ENCODE measurements around the gene SYNPR.

SYNPR gene

DNA sequence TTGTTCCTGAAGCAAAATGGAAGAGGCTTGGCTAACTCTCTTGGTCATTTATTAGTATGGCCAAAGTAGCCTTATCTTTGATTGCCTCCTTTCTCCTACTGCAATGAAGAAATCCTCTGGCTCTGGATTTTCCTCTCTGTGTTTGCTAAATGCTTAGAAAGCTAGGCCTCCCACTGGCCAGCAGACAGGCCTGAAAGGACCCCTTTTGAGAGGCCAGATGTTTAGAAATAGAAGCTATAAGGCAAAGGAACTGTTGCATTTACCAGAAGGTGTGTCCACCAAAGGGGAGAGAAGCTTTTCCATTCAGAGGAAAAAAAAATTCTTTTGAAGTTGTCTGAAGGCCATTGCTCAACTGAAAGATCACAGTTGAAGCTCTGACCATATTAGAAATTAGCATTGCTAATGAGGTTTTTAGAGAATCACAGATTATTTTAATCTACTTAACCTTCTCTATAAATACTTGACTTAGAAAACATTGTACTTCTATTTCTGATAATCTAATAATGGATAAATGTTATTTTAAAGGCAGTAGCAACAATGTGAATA lies 160.8 kb downstream of the SYNPR start:
- no peak overlapping the region for H3K4me3 Mint-ChIP-seq
- ATAC-seq (replicated peaks) (no peak), DNase-seq (no peak)
- H3K4me1 Mint-ChIP-seq: no peaks in the 10 kb centered on the region
- no peak overlapping the region for H3K27ac Mint-ChIP-seq
- H3K27me3 Mint-ChIP-seq: peaks cover 0 to 6% of the 10 kb centered on the region in 2 donors
- peaks cover 0 to 2% of the 10 kb centered on the region in 2 donors for H3K9me3 Mint-ChIP-seq
- H3K36me3 Mint-ChIP-seq: no peaks in the 10 kb centered on the region

DNA sequence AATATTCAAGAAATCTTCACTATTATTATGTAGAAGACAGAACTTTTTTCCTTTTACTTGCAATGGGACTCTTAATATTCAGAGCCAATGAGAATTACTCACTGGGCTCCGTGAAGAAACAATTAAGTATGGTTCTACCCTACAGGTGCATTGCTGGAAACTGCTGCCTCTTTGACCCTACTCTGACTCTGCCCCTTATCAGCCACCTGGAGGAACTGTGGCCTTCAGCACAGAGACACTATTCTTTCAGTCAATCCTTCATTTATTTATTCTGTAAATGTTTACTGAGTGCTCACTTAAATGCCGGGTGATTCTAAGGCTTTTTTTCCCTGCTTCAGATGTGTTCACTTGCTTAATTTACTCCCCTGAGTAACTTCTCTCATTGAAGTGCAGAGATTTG lies 163.2 kb downstream of the SYNPR start:
- H3K27me3 Mint-ChIP-seq: peaks cover 0 to 6% of the 10 kb centered on the region in 2 donors
- no peak overlapping the region for H3K27ac Mint-ChIP-seq
- no peak for ATAC-seq (replicated peaks)
- no peak overlapping the region for H3K4me3 Mint-ChIP-seq
- no peaks in the 10 kb centered on the region for H3K4me1 Mint-ChIP-seq
- DNase-seq: no peak
- H3K9me3 Mint-ChIP-seq: peaks cover 0 to 2% of the 10 kb centered on the region in 2 donors
- H3K36me3 Mint-ChIP-seq: no peaks in the 10 kb centered on the region

DNA sequence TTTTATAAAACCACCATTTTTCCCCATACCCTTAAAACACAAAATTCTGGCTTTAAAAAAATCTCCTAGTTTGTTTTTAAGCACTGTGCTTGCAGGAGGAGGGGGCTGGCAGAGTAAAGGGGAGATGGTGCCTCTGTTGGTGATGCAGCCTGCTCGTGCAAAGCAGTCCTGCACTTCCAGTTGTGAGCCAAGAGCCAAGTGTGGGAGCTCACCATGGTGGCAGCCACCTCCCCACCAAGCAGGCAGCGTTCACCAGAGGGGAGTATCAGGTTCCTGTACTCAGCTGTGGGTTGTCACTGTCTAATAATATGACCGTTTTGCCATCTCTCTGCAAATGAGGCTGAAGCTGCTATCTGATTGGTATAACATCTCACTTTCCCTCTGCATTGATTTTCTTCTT lies 164.8 kb downstream of the SYNPR start:
- H3K4me1 Mint-ChIP-seq: no peaks in the 10 kb centered on the region
- DNase-seq (no peak), ATAC-seq (replicated peaks) (no peak)
- H3K36me3 Mint-ChIP-seq: no peaks in the 10 kb centered on the region
- H3K4me3 Mint-ChIP-seq: no peak overlapping the region
- no peak overlapping the region for H3K27ac Mint-ChIP-seq
- no peaks in the 10 kb centered on the region for H3K9me3 Mint-ChIP-seq
- H3K27me3 Mint-ChIP-seq: no peaks in the 10 kb centered on the region

DNA sequence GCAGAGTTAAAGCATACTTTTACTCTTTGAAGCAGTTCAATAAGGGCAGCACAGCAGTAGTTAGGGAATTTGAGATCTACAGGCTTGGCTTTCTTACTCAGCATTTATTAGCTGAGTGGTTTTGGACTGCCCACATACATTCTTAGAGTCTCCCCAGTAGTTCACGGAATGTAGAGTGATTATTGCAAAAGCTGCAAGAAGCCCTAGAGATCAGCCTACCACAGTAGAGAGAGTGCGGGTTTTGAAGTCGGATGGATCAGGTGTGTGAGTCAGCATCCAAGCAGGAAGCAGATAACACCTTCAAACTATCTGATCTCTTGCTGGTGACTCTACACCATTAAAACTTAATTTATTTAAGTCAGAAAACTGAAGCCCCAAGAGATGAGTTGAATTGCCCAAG lies 171.9 kb downstream of the SYNPR start:
- Mint-ChIP-seq H3K27ac (no peak overlapping the region), H3K36me3 (no peaks in the 10 kb centered on the region), H3K27me3 (no peaks in the 10 kb centered on the region), H3K4me1 (no peaks in the 10 kb centered on the region), H3K9me3 (peaks cover 0 to 3% of the 10 kb centered on the region in 2 donors), H3K4me3 (no peak overlapping the region)
- ATAC-seq (replicated peaks) (no peak), DNase-seq (no peak)

DNA sequence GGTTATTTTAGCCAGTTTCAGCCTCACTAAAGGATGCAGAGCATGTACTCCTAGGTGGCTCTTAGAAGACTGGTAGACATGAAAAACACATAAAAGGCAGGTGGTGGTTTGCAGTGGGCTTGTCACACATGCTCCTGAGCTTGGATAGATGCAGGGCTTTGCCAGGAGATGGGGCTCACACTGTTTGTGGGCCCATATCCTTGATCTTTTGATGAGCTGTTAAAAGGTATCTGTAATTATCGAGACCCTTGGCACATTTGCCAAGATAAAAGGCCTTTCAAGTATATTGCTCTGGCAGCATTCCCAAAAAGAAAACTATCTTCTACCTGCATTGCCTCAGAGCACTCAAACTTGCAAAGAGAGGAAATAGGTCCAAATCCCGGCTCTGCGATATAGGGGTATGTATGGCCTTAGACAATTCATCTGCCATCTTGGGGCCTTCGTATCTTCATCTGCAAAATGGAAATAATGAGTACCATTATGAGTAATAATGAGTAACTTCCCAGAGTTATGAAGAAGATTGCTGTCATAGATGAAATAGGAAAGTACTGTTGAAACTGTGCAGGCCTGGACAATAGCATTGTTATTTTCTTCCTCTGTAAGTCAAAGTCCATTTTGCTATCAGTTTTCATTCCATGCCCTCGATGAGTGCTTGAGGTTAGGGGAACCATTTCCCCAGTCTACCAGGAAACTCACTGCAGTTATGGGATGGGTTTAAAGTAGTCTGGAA lies 172.7 kb downstream of the SYNPR start:
- H3K27ac Mint-ChIP-seq: no peak overlapping the region
- H3K4me1 Mint-ChIP-seq: no peaks in the 10 kb centered on the region
- no peak for ATAC-seq (replicated peaks)
- no peaks in the 10 kb centered on the region for H3K36me3 Mint-ChIP-seq
- no peak for DNase-seq
- no peak overlapping the region for H3K4me3 Mint-ChIP-seq
- H3K9me3 Mint-ChIP-seq: peaks cover 0 to 3% of the 10 kb centered on the region in 2 donors
- no peaks in the 10 kb centered on the region for H3K27me3 Mint-ChIP-seq

DNA sequence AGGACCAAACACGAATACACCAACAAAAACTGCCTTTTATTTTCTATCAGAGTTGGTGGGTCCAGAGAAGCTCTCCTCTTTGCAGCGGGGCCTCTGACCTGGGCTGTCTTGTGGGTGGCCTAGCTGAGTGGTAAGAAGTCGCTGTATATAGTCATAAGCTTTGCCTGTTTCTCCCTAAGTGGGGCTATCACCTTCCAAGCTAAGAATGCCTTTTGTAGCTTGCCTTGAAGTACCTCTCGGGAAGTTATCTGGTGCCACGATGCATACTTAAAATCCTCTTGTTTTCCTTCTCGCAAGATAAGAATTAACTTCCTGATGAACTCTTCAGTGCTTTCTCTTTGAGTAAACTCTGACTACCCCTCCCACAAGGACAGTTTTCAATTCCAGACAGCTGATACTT lies 178.8 kb downstream of the SYNPR start:
- no peaks in the 10 kb centered on the region for H3K4me1 Mint-ChIP-seq
- H3K9me3 Mint-ChIP-seq: peaks cover 0 to 2% of the 10 kb centered on the region in 2 donors
- H3K27me3 Mint-ChIP-seq: no peaks in the 10 kb centered on the region
- H3K36me3 Mint-ChIP-seq: no peaks in the 10 kb centered on the region
- no peak overlapping the region for H3K4me3 Mint-ChIP-seq
- DNase-seq (no peak), ATAC-seq (replicated peaks) (no peak)
- H3K27ac Mint-ChIP-seq: no peak overlapping the region

DNA sequence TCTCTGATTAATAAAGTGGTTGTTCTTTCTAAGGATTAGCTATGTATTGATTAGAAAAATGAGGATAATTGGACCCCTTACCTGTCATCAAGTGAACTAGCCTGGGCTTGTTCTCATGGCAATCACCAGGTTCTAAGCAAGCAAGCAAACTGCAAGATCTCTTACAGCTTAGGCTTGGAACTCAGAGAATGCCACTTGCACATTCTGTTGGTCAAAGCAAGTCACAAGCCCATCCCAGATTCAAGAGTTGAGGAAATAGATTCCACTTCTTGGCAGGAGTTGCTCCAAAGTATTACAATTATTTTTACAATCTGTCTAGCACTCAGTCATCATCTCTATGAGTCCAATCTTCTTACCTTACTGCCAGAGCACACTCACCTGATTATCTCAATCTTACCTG lies 180.3 kb downstream of the SYNPR start:
- no peaks in the 10 kb centered on the region for H3K4me1 Mint-ChIP-seq
- H3K27me3 Mint-ChIP-seq: no peaks in the 10 kb centered on the region
- no peaks in the 10 kb centered on the region for H3K36me3 Mint-ChIP-seq
- H3K4me3 Mint-ChIP-seq: no peak overlapping the region
- ATAC-seq (replicated peaks): no peak
- H3K9me3 Mint-ChIP-seq: no peaks in the 10 kb centered on the region
- DNase-seq: no peak
- no peak overlapping the region for H3K27ac Mint-ChIP-seq

DNA sequence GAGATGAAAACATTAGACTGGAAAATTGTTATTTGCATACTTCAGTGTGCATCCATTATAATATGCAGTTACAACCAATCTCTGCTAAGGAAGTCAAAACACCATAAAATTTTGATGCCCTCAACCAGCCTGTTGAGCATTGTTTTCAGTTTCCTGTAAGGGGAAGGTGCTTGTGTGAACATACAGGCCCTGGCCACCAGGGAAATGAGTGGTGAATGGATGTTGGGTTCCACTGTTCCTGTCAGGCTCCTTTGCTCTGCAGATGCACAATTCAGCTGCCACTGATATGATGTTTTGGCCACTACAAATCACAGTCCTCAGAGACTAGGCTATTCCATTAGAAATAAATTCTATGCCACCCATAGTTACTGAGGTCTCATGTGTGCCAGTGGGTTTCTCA lies 184.6 kb downstream of the SYNPR start:
- H3K4me3 Mint-ChIP-seq: no peak overlapping the region
- no peak for DNase-seq
- no peaks in the 10 kb centered on the region for H3K4me1 Mint-ChIP-seq
- H3K36me3 Mint-ChIP-seq: no peaks in the 10 kb centered on the region
- H3K27ac Mint-ChIP-seq: no peak overlapping the region
- H3K9me3 Mint-ChIP-seq: peaks cover 1 to 4% of the 10 kb centered on the region in 2 donors
- H3K27me3 Mint-ChIP-seq: no peaks in the 10 kb centered on the region
- no peak for ATAC-seq (replicated peaks)

DNA sequence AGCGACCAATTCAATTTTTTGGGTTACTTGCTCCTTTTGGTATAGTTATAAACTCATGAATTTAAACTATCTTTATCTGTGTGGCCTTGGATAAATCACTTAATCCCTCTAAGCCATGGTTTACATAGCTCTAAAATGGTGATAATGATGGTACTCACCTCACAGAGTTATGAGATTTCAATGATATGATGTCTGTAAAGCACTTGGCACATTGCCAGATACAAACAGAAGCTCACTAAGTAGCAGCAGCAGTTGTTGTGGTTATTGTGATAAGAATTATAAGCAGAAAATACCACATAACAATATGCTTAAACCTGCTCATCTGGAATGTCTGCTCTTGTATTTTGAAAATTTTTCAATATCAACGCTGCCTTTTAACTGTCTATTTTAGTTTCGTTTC lies 189.3 kb downstream of the SYNPR start:
- no peak for DNase-seq
- Mint-ChIP-seq H3K27ac (no peak overlapping the region), H3K27me3 (no peaks in the 10 kb centered on the region), H3K36me3 (no peaks in the 10 kb centered on the region), H3K9me3 (peaks cover 4% of the 10 kb centered on the region in 2 donors), H3K4me1 (no peaks in the 10 kb centered on the region), H3K4me3 (no peak overlapping the region)
- no peak for ATAC-seq (replicated peaks)

DNA sequence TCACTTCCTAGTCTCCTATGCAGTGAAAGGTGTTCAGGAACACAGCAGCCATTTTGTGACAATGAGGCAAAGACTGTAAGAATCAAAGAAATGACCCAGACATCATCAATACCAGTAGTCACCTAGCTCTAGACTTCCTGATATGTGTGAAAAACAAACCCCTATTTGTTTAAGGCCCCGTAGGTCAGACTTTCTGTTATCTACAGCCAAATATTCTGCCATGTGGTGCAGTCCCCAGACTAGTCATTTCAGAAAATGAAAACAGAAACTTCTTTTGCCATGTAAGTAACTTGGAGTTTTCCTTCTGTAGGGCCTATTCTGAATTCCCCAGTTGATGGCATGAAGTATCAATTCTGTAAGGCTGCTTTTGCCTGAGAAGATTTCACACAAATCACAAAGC lies 192.6 kb downstream of the SYNPR start:
- Mint-ChIP-seq H3K27me3 (no peaks in the 10 kb centered on the region), H3K4me3 (no peak overlapping the region), H3K36me3 (no peaks in the 10 kb centered on the region), H3K27ac (no peak overlapping the region), H3K4me1 (no peaks in the 10 kb centered on the region), H3K9me3 (peaks cover 4 to 7% of the 10 kb centered on the region in 2 donors)
- ATAC-seq (replicated peaks) (no peak), DNase-seq (no peak)

DNA sequence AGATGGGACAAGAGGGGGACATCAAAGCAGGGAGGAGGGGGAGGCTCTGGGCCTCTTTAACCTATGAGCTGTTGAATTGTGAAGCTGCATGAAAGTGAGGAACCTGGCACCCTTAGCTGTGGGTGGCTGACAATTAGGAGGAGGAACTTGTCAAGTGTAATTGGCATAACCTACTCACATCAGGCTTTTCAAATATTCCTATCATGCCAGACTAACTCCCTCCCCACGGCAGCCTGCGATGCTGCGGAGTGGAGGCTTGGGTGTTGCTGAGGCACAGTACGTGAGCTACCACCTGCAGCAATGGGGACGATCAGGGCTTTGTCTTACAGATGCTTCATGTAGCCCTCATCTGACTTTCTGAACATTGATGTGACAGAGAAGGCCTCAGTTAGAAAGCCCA lies 193.7 kb downstream of the SYNPR start:
- H3K9me3 Mint-ChIP-seq: peaks cover 0 to 6% of the 10 kb centered on the region in 2 donors
- no peaks in the 10 kb centered on the region for H3K4me1 Mint-ChIP-seq
- no peaks in the 10 kb centered on the region for H3K27me3 Mint-ChIP-seq
- H3K36me3 Mint-ChIP-seq: no peaks in the 10 kb centered on the region
- no peak overlapping the region for H3K27ac Mint-ChIP-seq
- ATAC-seq (replicated peaks): no peak
- no peak for DNase-seq
- H3K4me3 Mint-ChIP-seq: no peak overlapping the region

DNA sequence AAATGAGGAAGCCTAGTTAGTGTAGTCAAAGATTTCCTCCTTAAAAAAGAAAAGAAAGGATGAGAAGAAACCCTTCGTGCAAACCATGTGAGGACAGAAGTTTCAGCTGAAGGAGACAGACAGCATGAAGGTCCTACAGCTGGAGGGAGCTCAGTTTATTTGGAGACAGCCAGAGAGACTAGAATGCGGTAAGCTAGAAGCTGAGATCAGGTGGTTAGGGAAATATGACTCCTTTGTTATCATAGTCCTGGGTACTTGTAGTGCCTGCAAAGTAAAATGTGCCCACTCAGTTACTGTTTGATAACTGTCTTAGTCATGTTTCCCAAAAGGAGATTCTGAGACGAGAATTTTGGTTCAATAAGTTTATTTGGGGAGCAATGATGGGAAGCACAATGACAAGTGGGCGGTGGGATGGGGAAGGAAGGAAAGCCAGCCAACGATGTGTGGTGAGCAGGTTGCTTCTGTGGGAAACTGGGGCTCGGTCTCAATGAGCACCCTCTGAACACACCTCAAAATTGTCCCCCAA lies 195.6 kb downstream of the SYNPR start:
- no peak overlapping the region for H3K27ac Mint-ChIP-seq
- H3K9me3 Mint-ChIP-seq: peaks cover 0 to 8% of the 10 kb centered on the region in 2 donors
- H3K4me3 Mint-ChIP-seq: no peak overlapping the region
- no peaks in the 10 kb centered on the region for H3K36me3 Mint-ChIP-seq
- H3K27me3 Mint-ChIP-seq: no peaks in the 10 kb centered on the region
- ATAC-seq (replicated peaks) (no peak), DNase-seq (no peak)
- H3K4me1 Mint-ChIP-seq: no peaks in the 10 kb centered on the region

DNA sequence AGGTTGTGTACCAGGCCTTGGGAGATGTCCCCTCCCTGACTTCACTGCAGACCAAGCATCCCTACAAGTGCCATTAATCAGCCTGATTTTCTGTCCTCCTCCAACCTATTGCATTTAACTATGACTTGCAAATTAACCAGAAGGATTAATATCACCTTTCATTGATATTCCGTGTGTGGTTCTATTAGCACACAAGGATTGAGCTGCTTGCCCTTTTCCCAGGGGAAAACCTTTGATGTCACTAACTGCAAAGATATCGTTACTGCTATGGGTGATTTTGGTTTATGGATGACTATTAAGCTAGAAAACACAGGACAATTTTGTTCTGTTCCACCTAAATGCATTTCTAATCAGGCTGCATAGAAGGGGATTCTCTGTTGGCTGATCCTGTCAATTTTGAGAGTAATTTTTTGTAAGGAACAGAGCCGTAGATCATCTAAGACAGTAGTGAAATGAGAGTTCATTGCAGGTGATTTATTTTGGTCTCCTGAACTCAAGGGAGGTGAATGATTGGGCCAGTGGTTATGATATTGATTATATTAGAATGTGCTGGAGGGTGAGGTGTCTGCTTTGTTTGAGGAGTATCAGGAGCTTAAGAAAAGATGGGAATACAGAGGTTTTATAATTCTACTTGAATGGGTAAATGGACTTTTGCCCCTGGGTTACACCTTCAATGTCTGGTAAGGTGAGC lies 196.9 kb downstream of the SYNPR start:
- H3K36me3 Mint-ChIP-seq: no peaks in the 10 kb centered on the region
- no peaks in the 10 kb centered on the region for H3K27me3 Mint-ChIP-seq
- no peak for ATAC-seq (replicated peaks)
- no peaks in the 10 kb centered on the region for H3K4me1 Mint-ChIP-seq
- DNase-seq: no peak
- H3K4me3 Mint-ChIP-seq: no peak overlapping the region
- no peak overlapping the region for H3K27ac Mint-ChIP-seq
- H3K9me3 Mint-ChIP-seq: peaks cover 0 to 8% of the 10 kb centered on the region in 2 donors

DNA sequence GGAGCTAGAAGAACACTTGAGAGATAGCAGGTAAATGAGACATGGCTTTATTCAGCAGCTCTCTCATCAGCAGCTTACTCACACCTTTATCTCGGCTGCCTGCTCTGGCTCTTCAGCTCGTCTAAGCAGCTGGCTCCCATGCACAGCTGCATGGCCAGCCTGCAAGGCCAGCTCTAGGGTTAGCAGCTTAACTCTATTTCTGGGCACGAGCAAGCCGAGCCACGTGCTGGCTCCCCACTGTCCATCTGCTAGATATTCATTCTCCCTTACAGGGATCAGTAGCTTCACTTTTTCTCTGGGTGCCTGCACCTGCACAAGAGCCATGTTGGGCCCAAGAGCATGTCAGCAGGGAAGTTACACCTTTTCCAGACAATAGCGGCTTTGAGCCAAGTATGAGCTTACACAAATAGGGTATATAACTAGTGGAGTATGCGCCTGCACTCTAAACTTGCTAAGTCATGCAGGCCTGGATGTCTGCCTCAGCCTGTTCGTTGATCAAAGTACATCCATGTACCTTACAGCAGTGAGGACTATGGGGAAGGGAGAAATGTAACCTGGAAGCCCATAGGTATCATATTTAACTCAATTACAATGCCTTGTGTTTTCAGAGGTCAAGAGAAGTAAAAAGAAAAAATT lies 199.5 kb downstream of the SYNPR start:
- Mint-ChIP-seq H3K27ac (no peak overlapping the region), H3K4me3 (no peak overlapping the region), H3K9me3 (peaks cover 0 to 6% of the 10 kb centered on the region in 2 donors), H3K36me3 (no peaks in the 10 kb centered on the region), H3K4me1 (no peaks in the 10 kb centered on the region), H3K27me3 (no peaks in the 10 kb centered on the region)
- ATAC-seq (replicated peaks): no peak
- DNase-seq: no peak

Data from stimulated activated naive B cell treated with anti-CD40 and anti-IgM and Interleukin-4, amounts not matched to agents 10 μg/mL and 1 μg/mL and 100 μg/mL, for 72 hours (primary cell).